Sciatic nerve (tissue), 2 donors: Measurements from ENCODE around the gene IQGAP1. TPM values are rescaled to one million over a fixed set of nuclear protein-coding genes. Genes with fewer than 3 reads are reported as not detected.
"Not testable (repeated sequence)": the region's sequence is repeated elsewhere in the genome, so short reads cannot be mapped to it uniquely, and the experiment has no call there.

Source experiments
- ATAC-seq: fragments of 200-7000 bp; cut with Tn5 transposase; one replicate; pipeline ENCODE4 v1.9.1; 2020; ENCODE audit warnings: mild to moderate bottlenecking, moderate library complexity
- DNase-seq: peaks from one replicate; pipeline ENCODE4 v3.0.0-alpha.2; 2020; ENCODE audit warnings: low spot score
- intact Hi-C: fragments of 100-400 bp; cut with DNase I; formaldehyde crosslinking; loops from one replicate; pipeline ENCODE4 v1.14.2; 2022
- total RNA-seq: library from RNA; stranded (reverse); fragmentation: NEBNext Ultra II Directional; extraction: Animal tissue kit (Norgen Biotek cat#: 25700); gene quantifications from one replicate; pipeline ENCODE4 v1.2.1, GENCODE V29; 2021
- donor health status: DM: no; HTN: no; CAD: no.
- donor health status: DM: no; HTN: no; CAD: no.

The IQGAP1 gene, protein sequence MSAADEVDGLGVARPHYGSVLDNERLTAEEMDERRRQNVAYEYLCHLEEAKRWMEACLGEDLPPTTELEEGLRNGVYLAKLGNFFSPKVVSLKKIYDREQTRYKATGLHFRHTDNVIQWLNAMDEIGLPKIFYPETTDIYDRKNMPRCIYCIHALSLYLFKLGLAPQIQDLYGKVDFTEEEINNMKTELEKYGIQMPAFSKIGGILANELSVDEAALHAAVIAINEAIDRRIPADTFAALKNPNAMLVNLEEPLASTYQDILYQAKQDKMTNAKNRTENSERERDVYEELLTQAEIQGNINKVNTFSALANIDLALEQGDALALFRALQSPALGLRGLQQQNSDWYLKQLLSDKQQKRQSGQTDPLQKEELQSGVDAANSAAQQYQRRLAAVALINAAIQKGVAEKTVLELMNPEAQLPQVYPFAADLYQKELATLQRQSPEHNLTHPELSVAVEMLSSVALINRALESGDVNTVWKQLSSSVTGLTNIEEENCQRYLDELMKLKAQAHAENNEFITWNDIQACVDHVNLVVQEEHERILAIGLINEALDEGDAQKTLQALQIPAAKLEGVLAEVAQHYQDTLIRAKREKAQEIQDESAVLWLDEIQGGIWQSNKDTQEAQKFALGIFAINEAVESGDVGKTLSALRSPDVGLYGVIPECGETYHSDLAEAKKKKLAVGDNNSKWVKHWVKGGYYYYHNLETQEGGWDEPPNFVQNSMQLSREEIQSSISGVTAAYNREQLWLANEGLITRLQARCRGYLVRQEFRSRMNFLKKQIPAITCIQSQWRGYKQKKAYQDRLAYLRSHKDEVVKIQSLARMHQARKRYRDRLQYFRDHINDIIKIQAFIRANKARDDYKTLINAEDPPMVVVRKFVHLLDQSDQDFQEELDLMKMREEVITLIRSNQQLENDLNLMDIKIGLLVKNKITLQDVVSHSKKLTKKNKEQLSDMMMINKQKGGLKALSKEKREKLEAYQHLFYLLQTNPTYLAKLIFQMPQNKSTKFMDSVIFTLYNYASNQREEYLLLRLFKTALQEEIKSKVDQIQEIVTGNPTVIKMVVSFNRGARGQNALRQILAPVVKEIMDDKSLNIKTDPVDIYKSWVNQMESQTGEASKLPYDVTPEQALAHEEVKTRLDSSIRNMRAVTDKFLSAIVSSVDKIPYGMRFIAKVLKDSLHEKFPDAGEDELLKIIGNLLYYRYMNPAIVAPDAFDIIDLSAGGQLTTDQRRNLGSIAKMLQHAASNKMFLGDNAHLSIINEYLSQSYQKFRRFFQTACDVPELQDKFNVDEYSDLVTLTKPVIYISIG (N-terminal part only)
- total RNA-seq, result 202 TPM

DNA sequence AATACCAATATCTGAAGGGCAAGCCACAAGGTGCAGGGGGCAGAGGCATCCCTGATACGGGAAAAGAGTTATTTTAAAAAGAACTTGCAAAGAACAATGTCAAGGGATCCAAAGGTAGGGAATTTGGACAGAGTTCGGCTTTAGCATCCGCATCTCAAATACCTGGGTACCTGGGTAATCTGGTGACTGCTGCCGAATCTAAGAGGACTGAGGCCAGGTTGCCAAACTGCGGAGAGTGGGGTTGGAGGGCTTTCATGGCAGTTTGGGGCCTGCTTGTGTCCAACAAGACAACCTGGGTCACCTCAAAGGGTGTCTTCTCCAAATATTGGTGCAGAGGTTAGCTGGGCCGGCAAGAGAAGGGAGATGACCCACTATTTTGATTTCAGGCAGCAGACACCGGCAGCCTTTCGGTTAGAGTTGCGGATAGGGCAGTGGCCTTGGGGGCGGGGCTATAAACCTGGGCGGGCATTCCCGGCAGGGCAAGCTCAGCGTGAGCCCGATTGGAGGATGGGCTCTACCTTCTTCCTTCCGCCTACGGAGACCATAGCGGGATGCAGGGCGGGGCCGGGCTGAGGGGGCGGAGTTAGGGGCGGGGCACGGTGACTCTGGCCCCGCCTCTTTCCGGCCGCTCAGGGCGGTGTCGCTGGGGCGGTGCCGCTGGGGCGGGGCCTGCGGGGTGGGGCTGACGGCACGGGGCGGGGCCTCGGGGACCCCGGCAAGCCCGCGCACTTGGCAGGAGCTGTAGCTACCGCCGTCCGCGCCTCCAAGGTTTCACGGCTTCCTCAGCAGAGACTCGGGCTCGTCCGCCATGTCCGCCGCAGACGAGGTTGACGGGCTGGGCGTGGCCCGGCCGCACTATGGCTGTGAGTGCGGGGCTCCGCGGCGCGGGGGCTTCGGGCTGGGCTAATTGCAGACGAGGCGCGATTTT is at the start of gene IQGAP1:
TSS of gene IQGAP1 (plus strand) at position 709 of the 928 bp plus-strand sequence. CDS start at position 809, 100 bp downstream.
- ATAC-seq (peak; percentile 98), DNase-seq (peak; percentile 99)
- intact Hi-C loops, result no loop called here

DNA sequence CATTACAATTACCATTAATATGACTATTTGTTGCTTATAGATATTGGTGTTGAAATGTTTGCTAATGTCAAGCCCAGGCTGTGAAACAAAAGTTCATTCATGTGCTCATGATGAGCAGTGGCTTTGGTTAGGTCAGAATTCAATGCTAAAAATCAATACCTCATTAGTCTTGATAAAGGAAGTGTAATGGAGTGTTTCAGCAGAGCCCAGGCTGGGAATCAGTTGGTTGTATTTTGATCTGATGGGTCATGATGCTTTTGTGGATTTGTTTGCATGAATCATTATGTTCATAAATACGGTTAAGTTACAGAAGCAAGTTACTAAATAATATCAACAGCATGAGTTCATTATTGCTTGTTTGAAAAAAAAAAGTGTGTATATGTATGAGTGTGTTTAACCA is 49.5 kb upstream of the IQGAP1 start:
- ATAC-seq (no peak), DNase-seq (no peak)
- intact Hi-C loops, result no loop called here

DNA sequence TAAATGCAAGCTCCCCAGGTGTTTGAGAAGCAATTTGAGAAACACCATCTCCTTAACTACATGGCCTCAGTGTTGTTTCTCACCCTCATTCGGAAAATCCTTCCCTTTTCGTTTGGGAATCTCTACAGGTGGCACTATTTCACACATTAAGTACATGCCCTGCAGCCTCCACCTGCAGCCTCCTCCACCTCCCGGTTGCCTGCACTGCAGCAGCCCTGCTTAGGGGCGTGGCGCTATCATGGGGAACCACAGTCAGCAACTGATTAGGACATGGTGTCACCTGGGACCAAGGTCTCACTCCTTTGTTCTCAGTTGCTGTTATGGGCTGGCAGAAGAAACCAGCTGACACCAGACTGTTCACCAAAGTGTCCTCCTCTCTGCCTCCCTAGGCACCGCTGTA is 47.7 kb upstream of the IQGAP1 start:
- DNase-seq (no peak), ATAC-seq (no peak)
- intact Hi-C loops, result no loop called here

DNA sequence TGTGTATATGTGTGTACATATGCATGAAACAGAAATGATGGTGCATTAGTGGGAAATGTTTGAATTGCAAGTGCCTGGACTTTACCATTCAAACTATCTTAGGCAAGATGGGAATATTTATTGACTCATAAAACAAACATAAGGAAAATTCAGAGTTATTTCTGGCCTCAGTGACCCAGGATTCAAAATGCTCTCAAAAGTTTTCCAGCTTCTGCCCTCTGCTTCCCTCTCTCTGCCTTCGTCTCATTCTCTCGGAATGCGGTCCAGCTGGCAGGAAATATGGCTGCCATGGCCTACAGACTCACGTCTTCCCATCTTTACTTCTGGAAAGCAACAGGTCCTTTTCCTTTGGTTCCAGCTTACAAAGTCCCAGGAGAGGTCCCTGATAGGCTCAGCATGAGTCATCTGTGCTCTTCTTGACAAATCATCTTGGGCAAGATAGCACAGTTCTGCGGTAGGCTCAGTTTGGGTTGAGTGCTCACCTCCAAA is 44.7 kb upstream of the IQGAP1 start:
- intact Hi-C loops, result no loop called here
- DNase-seq, result no peak
- ATAC-seq, result no peak

DNA sequence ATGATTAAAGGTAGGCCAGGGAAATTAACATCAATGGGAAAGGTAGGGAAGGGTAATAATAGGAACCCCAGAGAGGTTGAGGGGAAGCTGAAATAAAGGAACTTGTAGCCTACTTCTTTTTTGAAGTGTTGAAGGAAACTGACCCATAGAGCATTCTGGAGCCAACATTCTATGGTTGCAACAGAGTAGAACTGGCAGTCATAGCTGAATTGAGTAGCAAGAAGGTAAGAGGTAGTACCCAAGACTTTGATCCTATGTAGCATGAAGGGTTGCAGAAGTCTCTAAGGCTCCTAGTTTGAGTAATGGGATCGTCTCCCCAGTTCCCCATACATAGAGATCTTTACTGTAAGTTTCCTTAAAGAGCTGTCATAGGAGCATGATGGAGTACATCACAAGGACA is 43.4 kb upstream of the IQGAP1 start:
- ATAC-seq (no peak), DNase-seq (no peak)
- intact Hi-C loops, result no loop called here

DNA sequence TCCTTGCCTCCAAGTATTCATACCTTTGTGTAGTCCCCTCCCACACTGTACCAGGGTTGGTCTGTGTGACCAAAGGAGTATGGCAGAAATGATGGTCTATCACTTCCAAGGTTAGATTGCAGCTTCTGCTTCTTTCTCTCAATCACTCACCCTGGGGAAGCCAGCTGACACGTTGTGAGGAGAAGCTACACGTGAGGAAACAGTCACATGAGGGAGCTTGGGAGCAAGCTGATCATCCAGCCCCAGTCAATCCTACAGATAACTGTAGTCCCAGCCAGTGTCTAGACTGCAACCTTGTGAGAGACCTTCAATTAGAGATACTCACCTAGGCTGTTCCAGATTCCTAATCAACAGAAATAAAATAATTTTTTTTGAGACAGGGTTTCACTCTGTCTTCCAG is 42.2 kb upstream of the IQGAP1 start:
- ATAC-seq (peak; percentile 38), DNase-seq (no peak)
- intact Hi-C loops, result no loop called here

DNA sequence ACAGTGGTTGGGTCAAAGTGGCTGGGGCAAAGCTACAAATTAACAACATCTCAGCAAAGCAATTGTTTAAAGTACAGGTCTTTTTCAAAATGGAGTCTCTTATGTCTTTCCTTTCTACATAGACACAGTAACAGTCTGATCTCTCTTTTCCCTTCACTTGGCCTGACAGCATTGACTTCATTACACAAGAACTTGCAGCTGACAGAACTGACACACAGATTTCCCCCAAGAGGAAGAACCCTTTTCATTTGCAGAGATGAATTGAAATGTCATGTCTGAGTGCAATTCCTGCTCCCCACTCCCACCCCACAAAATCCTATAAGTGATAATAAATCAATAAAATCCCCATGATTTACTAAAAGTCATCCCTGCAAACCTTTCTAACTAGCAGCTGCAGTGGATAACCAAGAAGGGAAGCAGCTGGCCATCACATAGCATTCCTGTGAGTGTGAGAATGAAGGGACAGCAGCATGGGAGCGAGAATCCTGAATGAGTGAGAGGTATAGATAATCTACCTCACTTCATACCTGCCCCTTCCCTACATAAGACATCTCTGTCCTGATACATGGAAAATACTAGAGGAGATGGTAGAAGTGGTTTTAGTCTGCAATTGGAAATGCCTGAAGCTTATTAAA is 40.5 kb upstream of the IQGAP1 start:
- DNase-seq, intact Hi-C loops, ATAC-seq: not testable (repeated sequence)

DNA sequence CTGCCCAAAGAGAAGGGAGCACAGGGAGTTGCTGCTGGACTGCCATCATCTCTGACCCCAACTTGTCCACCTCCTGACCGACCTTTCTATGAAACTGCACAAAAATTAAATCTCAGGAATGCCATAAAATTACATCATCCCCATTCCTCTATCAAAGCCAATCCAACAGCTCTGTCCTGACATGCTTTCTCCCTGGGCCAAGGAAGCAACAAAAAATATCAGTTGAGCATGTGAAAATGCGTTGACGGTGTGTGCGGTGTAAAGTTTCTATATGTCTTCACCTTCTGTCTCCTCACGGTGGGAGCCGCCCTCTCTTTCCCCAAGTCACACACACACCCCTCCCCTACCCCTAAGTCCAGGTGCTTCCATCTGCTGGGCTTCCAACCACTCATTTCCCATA is 39.6 kb upstream of the IQGAP1 start:
- intact Hi-C loops, result no loop called here
- no peak for ATAC-seq
- no peak for DNase-seq

DNA sequence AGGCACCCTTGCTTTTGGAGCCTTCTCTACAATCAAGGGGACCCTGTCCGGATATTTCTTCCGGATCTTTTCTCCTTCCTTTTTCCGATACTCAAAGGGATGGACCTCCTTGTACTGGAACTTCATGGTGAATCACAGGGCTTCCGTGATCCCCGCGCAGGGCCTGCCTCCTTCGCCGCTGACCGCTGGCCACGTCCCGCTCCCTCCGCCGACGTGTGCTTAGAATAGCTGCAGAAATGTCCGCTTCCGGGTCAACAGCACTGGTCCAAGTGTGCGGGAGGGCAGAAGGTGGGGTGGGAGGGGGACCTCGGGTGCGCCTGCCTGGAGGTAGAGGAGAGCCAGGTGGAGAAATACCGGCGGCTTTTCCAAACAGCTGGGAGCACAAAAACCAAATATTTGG is 39.0 kb upstream of the IQGAP1 start:
- intact Hi-C loops, result no loop called here
- DNase-seq, result no peak
- no peak for ATAC-seq

DNA sequence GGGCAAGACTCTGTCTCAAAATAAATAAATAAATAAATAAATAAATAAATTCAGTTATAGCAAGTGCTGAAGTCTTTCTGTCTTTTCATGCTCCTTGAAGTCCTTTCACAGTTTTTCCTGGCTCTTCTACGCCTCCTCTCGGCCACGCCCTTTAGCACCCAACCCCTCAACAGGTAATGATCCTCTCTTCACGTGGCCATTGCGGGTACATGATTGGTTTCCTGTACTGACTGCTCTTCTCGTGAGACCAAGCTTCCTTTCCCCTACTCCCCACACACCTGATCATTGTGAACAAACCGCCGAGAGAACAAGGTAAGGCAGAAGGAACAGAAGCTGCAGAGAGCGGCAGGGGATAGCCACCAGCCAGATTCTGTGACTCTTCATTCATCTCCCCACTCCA is 38.2 kb upstream of the IQGAP1 start:
- intact Hi-C loops, result no loop called here
- ATAC-seq, result no peak
- no peak for DNase-seq

DNA sequence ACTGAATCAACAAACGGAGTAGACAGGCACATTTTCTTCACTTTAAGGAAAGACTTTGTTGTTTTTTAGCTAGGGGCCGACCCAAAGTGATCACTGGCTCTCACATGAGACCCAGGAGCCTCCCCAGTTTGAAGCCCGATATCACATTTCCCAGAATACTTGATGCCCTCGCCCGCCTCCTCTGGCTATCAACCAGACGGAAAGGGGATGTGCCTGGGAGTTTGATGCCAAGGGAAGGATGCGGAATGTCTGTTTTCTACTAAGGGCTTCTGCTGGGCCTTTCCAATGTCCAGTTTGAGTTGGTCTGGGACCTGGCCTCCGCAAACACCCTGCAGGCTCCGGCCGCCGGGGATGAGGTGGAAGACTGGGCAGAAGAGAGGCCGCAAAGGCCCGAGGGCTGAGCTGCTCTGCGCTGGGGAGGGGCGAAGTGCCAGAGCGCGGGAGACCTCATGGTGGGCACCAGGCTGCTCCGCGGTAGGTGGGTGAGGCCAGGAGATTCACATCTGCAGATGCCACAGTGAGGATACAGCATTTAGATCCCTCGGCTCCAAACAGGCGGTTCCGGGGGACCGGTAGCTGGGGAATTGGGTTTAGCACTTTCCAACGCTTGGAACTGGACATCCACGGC is 36.4 kb upstream of the IQGAP1 start:
- DNase-seq, result no peak
- ATAC-seq, result peak; percentile 61
- intact Hi-C loops, result no loop called here

DNA sequence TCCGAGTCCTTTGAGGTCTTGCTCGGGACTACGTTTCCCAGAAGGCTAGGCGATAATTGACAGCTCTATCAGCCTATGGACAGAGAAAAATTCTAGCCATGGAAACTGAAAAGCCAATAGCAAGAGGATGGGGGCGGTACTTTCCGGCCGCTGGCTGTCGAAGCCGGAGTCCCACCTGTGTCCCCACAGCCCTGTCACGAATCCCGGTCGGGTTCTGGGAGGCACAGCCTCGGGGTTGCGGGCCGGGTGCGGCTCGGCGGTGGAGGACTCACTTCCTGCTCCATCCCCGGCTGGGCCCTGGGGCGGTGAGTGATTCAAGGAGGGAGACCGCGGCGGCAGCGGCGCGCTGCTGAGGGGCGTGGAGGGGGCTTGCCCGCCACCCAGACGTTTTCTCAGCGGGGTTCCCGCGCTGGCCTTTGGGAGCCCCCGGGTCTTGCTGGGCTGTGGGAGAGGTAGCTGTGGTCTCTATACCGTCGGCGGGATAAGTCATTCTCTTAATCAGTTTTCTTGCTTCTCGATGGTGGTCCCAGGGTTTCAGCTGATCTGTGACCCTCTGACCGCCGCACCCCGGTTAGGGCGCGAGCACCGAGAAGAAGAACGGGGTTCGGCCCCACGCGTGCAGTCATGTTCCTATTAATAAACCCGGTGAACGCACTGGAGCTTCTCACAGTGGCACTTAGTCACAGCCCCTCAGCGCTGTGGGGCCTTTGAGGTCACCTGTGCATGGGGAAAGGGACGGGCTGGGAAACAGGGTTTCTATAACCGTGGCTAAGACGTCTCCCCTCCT is 35.7 kb upstream of the IQGAP1 start, which contains the start of gene ZNF774:
TSS of gene ZNF774 (plus strand) at position 178 of the 787 bp plus-strand sequence. CDS start 2,377 bp downstream, outside the sequence.
- intact Hi-C loops, result no loop called here
- ATAC-seq (peak; percentile 99), DNase-seq (peak; percentile 92)

DNA sequence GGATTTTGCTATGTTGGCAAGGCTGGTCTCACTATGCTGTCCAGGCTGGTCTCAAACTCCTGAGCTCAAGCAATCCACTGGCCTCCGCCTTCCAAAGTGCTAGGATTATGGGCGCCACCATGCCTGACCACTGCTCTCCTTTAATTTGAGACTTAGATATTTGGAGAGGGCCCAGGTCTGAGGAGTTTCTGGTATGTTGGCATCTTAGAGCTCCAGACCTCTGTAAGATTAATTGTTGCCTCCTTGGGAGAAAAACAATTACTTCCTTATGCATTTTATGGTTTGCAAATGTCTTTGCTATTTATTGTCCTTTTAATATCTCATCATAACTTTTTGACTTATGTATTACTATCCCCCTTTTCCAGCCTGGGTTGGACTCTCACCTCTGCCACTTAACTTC is 33.1 kb upstream of the IQGAP1 start:
- intact Hi-C loops, result no loop called here
- no peak for ATAC-seq

DNA sequence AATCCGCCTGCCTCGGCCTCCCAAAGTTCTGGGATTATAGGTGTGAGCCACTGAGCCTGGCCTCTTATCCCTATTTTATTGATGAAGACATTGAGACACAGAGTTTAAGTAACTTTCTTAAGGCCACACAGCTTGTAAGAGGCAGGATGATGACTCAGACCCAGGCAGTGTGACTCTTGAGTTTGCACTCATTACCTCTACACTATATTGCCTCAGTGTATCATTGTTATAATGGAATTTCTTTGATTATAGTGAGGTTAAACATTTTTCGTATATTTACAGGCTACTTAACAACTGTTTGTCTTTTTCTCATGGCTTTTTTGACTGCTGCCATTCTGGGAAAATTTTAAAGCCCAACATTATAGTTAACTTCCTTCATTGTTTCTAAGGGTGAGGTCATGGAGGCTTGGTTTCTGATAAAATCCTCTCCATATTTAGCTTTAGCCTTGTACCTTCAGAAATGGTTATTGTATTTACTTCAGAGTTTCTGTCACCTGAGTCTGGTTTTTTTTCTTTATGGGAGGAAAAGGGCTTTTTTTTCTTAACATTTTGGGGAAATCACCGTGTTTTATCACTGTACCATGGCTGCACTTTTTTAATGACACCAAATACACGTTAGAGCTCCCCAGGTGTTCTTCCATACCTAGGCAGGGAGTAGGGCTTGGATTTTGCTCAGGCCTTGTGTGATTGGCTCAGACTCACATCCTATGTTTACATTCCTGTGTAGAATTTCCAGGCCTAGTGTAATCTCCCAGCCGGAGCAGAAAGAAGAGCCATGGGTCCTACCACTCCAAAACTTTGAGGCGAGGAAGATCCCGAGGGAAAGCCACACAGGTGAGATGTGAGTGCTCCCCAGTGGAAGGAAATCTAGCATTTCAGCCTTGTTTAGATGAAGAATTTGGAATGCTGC is 29.7 kb upstream of the IQGAP1 start:
- intact Hi-C loops, result no loop called here
- ATAC-seq, result no peak
- DNase-seq, result no peak

More for the DNA sequence above, 33.1 kb upstream of the IQGAP1 start:
- DNase-seq, result no peak

DNA sequence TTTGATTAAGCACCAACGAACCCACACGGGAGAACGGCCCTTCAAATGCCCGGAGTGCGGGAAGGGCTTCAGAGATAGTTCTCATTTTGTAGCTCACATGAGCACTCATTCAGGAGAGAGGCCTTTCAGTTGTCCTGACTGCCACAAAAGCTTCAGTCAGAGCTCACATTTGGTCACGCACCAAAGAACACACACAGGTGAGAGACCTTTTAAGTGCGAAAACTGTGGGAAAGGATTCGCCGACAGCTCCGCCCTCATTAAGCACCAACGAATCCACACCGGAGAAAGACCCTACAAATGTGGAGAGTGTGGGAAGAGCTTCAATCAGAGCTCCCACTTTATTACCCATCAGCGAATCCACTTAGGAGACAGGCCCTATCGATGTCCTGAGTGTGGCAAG is 27.3 kb upstream of the IQGAP1 start:
- intact Hi-C loops, result loop anchor here (10.0 kb wide), 1 partner anchor 114 kb away; no protein-coding TSS in a partner anchor
- ATAC-seq (no peak), DNase-seq (no peak)
